ACC112 (cell line): ENCODE data around the gene TRIO.

ENCODE experiments used
- H2AFZ ChIP-seq: fragments of 200-600 bp; sonication (generic); one replicate; pipeline ENCODE4 v1.6.0; 2017; ENCODE audit warnings: antibody characterized with exemption, low read length; ENCODE audit not compliant: unreplicated experiment
- H3K27ac ChIP-seq: fragments of 200-600 bp; sonication (generic); 2 replicates; pipeline ENCODE4 v1.5.1; 2014; ENCODE audit warnings: low read depth, mild to moderate bottlenecking, antibody characterized with exemption, low read length, moderate library complexity
- H3K27me3 ChIP-seq: fragments of 200-600 bp; sonication (generic); 2 replicates; pipeline ENCODE4 v1.6.1; 2014; ENCODE audit warnings: mild to moderate bottlenecking, antibody characterized with exemption, low read length, moderate library complexity, mixed read lengths; ENCODE audit not compliant: insufficient read depth
- H3K36me3 ChIP-seq: fragments of 200-600 bp; sonication (generic); 2 replicates; pipeline ENCODE4 v1.6.1; 2016; ENCODE audit warnings: mild to moderate bottlenecking, antibody characterized with exemption, low read length, moderate library complexity, mixed read lengths; ENCODE audit not compliant: insufficient read depth
- H3K4me1 ChIP-seq: fragments of 200-600 bp; sonication (generic); one replicate; pipeline ENCODE4 v1.6.1; 2016; ENCODE audit warnings: low read length, mixed read lengths; ENCODE audit not compliant: insufficient read depth, unreplicated experiment, control insufficient read depth
- H3K4me3 ChIP-seq: fragments of 200-600 bp; sonication (generic); 2 replicates; pipeline ENCODE4 v1.5.1; 2014; ENCODE audit warnings: mild to moderate bottlenecking, low read depth, low read length
- H3K79me2 ChIP-seq: fragments of 200-600 bp; sonication (generic); one replicate; pipeline ENCODE4 v1.6.0; 2016; ENCODE audit warnings: low read length; ENCODE audit not compliant: control insufficient read depth, unreplicated experiment, insufficient read depth

The TRIO gene

DNA sequence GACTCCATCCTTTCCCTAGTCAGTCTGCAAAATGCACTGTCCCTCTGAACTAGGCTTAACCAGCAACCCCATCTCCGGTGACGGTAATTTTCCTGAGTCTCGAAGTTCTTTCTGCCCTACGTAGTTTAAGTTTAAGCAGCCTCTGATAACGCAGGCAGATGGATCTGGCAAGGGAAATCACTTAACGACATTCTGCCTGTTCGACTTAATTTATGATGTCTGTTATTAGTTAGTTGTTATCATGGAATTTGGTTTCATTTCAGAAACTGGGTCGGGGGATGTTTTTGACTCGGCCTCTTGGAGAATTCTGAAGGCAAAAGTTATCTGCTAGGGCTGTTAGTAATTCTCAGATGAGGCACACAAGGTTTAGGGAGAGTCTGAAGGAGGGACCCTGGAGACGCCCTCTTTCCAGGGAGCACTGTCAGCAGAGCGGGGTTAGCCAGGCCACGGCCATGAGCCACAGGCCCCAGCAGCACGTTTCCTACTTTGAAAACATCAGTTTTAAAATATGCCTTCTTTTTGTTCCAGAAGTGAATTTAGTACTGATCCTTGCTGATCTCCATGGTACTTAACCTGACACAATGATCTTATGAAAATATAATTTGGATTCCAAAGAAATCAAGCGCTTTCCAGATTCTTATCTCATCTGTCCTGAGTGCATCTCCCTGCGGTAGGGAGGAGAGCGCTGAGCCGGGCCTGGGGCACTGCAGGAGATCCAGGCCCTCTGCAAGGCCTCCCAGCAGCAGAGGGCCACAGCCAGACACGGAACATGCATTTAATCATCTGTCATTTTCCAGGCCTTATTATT, 267.5 kb downstream of the TRIO start:
- Histone ChIP-seq H3K4me3 (no peak overlapping the region), H3K27me3 (no peaks in the 10 kb centered on the region), H3K79me2 (peaks cover 37% of the 10 kb centered on the region), H2AFZ (no peak overlapping the region), H3K36me3 (peaks cover 60% of the 10 kb centered on the region), H3K27ac (peak overlapping the region; percentile 99), H3K4me1 (peaks cover 82% of the 10 kb centered on the region)

DNA sequence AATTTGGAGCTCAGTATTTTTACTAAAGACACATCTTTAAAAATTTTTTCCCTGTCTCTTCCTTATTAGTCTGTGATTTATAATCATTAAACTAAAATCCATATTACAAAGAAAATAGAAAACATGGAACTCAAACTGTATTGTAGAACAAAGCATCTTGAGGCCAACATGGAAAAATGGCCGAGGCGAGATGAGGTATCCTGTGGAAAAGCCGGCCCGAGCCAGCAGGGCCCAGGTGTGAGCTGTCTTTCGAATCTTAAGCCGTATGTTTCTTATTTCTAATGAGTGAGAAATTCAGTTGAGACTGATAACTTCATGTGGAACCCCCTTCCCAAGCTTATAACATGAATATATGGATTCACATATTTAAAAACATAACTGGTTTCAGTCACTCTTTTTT, 268.1 kb downstream of the TRIO start:
- Histone ChIP-seq H2AFZ (no peak overlapping the region), H3K27ac (peak overlapping the region; percentile 99), H3K79me2 (peaks cover 43% of the 10 kb centered on the region), H3K27me3 (no peaks in the 10 kb centered on the region), H3K36me3 (peaks cover 59% of the 10 kb centered on the region), H3K4me1 (peaks cover 82% of the 10 kb centered on the region), H3K4me3 (no peak overlapping the region)

DNA sequence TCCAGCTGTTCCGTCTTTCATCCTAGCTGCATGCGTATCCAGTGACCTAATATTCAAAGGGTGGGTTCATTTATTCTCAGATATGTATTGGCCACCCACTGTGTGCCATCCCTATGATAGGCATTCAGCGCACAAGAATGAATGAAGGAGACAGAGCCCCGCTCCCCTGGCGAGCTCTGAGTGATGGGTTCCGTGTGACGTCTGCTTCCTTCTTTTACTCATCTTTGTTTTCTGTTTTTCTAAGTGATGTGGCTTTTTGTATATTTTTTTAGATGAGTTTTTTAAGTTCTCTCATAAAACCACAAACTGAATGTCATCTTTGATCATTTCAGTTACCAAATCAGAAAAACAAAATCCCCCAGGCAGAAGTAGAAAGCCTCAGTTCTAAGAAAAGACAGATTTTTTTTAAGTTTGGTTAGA, 270.2 kb downstream of the TRIO start:
- Histone ChIP-seq H3K4me1 (peaks cover 84% of the 10 kb centered on the region), H3K36me3 (peaks cover 51% of the 10 kb centered on the region), H3K27ac (peak overlapping the region; percentile 99), H3K27me3 (no peaks in the 10 kb centered on the region), H2AFZ (no peak overlapping the region), H3K79me2 (peaks cover 62% of the 10 kb centered on the region), H3K4me3 (no peak overlapping the region)

- Histone ChIP-seq H3K27ac (peak overlapping the region; percentile 99), H3K4me3 (no peak overlapping the region), H2AFZ (no peak overlapping the region), H3K36me3 (peaks cover 51% of the 10 kb centered on the region), H3K4me1 (peaks cover 84% of the 10 kb centered on the region), H3K79me2 (peaks cover 66% of the 10 kb centered on the region), H3K27me3 (no peaks in the 10 kb centered on the region)
Measured at GRCh38 chr5:14414007-14414406, 270.9 kb downstream of the TRIO start.

DNA sequence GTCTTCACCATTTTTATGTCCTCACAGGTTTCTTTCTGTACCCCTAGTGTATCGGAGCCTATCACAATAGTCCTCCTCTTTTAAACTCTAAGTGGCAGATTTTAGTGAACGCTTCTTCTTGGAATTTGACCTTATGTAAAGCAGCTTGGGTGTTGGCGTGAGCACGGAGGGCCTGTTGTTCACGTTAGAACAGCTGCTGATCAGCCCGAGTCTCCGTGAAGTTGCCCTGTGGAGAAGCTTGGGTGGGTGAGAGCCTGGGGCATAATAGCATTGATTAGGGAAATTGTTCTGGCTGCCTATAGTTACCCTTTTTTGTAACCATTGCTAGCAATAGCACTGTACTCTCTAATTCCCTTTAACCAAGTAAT, 271.5 kb downstream of the TRIO start:
- Histone ChIP-seq H3K79me2 (peaks cover 68% of the 10 kb centered on the region), H3K36me3 (peaks cover 54% of the 10 kb centered on the region), H3K27ac (peak overlapping the region; percentile 99), H3K4me3 (no peak overlapping the region), H3K27me3 (no peaks in the 10 kb centered on the region), H3K4me1 (peaks cover 82% of the 10 kb centered on the region), H2AFZ (no peak overlapping the region)

GRCh38 chr5:14415024-14415697, 272.0 kb downstream of the TRIO start:
- Histone ChIP-seq H3K4me1 (peaks cover 82% of the 10 kb centered on the region), H3K27me3 (no peaks in the 10 kb centered on the region), H2AFZ (no peak overlapping the region), H3K27ac (peak overlapping the region; percentile 99), H3K4me3 (no peak overlapping the region), H3K36me3 (peaks cover 54% of the 10 kb centered on the region), H3K79me2 (peaks cover 64% of the 10 kb centered on the region)

DNA sequence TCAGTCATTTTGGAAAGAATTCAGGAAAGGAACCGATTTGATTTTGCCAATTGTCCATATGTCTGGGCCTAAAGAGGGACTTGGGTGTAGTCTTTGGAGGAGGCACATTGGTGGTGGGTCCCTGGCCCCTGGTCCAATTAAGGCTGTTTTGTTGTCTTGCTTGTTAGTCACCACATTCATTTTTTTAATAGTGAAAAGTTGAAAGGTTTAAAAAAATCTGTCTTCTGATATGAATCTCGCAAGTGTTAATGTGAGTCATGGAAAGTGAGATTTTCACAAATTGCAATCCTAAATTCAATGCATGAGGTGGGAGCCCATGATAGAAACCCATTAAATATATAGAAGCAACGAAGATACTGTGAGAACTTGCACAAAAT, 272.5 kb downstream of the TRIO start:
- Histone ChIP-seq H3K27me3 (no peaks in the 10 kb centered on the region), H3K4me1 (peaks cover 82% of the 10 kb centered on the region), H3K4me3 (no peak overlapping the region), H3K79me2 (peaks cover 61% of the 10 kb centered on the region), H3K27ac (peak overlapping the region; percentile 99), H2AFZ (no peak overlapping the region), H3K36me3 (peaks cover 56% of the 10 kb centered on the region)

DNA sequence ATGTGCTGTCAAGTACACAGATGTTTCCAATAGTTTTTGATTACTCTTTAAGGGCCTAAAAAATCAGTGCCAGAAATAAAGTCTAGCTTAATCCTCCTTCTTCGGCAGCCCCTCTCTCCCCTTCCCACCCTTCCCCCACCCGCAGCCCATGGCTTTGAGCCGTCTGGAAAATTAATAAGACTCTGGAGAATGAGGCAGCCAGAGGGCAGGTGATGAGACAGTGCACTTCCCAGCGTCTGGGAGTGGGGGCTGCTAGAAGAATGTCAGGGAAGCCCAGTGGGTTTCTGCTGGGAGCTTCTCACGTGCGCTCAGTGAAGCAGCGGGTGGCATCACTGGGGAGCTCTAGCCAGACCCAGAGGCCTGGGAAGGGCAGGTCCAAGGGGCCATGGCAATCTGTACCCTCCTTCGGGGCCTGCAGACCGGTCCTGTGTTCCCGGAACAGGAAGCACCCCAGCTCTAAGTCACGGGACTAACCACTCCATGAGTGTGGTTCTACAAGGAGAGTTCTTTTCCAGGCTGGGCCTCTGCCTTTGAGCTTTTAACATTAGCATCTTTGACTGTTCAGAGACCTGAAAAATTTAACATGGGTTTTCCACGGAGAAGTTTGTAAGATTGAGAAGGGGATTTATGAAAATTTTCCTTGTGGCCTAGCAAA, 273.6 kb downstream of the TRIO start:
- Histone ChIP-seq H3K27ac (peak overlapping the region; percentile 99), H3K4me1 (peaks cover 80% of the 10 kb centered on the region), H3K79me2 (peaks cover 58% of the 10 kb centered on the region), H3K4me3 (no peak overlapping the region), H3K27me3 (no peaks in the 10 kb centered on the region), H2AFZ (no peak overlapping the region), H3K36me3 (peaks cover 51% of the 10 kb centered on the region)

- Histone ChIP-seq H3K4me1 (peaks cover 80% of the 10 kb centered on the region), H3K79me2 (peaks cover 64% of the 10 kb centered on the region), H3K36me3 (peaks cover 50% of the 10 kb centered on the region), H3K27ac (peak overlapping the region; percentile 99), H2AFZ (no peak overlapping the region), H3K4me3 (no peak overlapping the region), H3K27me3 (no peaks in the 10 kb centered on the region)
Measured at GRCh38 chr5:14417276-14417730, 274.2 kb downstream of the TRIO start.

DNA sequence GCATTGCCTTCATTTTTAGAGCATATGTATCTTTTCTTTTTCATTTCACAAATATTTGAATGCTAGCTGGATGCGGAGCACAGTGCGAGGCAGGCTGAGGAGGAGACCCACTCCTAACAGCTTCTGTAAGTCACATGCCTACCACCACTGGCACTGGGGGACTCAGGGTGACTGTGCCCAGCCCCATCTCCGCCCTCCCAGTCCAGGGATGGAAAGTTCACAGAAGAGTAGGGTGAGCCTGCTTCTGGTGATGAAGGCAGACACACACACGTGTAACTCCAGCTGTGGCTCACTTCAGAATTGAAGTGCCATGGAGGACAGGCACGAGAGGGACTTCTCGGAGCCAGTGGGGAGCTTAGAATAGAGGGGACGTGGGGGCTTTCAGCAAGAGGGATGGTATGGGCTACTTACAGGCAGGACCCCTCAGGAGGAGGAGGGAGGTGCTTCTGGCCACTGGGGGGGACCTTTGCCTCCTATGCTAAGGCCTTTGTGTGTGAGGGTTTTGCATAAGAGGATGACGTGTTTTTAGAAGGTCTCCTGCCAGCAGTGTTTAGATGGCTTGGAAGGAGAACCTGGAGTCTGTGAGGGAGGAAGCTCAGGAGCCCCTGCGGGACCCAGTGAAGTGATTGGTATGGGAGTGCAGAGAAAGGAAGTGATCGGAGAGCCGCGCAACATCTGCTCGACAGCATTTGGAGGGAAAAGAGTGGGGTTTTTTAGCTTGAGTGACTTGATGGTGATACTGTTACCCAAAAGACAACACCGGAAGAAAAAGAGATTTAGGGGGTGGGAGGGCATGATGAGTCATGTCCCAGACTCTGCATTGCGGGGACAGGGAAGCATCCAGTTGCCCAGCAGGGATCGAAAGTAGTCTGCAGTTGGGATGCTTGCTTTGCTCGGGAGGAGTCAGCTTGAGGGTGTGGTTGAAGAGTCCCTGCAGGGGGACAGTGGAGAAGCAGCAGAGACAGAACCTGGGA, 274.9 kb downstream of the TRIO start:
- Histone ChIP-seq H3K27me3 (no peaks in the 10 kb centered on the region), H3K27ac (peak overlapping the region; percentile 99), H2AFZ (no peak overlapping the region), H3K4me1 (peaks cover 73% of the 10 kb centered on the region), H3K79me2 (peaks cover 66% of the 10 kb centered on the region), H3K36me3 (peaks cover 42% of the 10 kb centered on the region), H3K4me3 (no peak overlapping the region)
